ENCODE measurements around the gene RBPJ. TPM values are rescaled to one million over a fixed set of nuclear protein-coding genes. Genes with fewer than 3 reads are reported as not detected.

RBPJ gene
- total RNA-seq, 2 experiments from 2014 or later: 39.9 to 61.1 TPM

DNA sequence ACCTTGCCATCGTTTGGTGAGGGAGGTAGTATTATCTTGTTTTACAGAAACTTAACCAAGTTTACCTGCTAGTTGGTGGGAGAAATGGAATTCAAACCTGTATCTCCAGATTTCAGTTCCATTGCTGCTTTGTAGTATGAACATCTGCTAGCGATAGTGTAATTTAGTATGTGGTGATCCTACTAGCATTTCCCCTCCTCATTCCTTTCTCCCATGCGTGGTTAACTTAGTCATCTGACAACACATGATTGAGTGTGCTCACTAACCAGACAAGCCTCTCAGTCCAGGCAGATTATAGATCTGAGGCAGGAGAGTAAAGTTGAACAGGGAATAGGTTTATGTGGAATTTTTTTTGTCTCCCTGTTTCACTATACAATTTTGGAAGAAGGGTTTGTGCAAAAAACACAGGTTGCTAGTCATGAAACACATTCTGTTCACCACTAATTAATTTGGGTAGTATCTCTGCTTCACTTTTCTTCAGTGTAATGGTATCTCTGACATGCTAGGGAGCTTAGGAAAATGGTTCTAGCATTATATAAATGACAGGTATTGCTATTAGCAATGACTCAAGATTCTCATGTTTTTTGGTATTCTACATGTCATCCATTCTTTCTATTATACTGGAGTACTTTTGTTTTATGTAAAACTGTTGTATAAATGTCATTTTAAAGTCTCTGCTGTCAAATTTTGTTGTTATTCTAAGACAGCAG lies 21.7 kb downstream of the RBPJ start:
- BruUV-seq (replicated peaks): no TSS peak
- intact Hi-C loops (cut with micrococcal nuclease; ENCODE audit: unreplicated experiment): no loop called here
- ChIA-PET CTCF (ENCODE audit: unreplicated experiment) (no interaction called here), POLR2A (interaction anchor here (0.6 to 1.3 kb wide), 2 partner anchors 12 to 699 kb away, joined by 3 to 4 read pairs; no protein-coding TSS in a partner anchor)
- H3K27ac ChIP-seq (ENCODE audit: low read depth, low read length, poor library complexity, severe bottlenecking): no peak overlapping the region
- H3K79me2 ChIP-seq (ENCODE audit: insufficient read depth, low read depth, low read length): peaks cover 62% of the 10 kb centered on the region
- no peaks in the 10 kb centered on the region for H3K9me3 ChIP-seq (ENCODE audit: low read length)
- no peaks in the 10 kb centered on the region for H3K9me2 ChIP-seq (ENCODE audit: insufficient read depth, low read length)
- H3K4me2 ChIP-seq (ENCODE audit: low read length): no peak overlapping the region
- no peak for DNase-seq (ENCODE audit: low spot score)
- no peak overlapping the region for H3K4me3 ChIP-seq (ENCODE audit: low read depth, low read length, poor library complexity, severe bottlenecking)
- H2AFZ ChIP-seq (ENCODE audit: low read length): no peak overlapping the region
- peaks cover 22% of the 10 kb centered on the region; the same call in 1 of the 2 replicates for H4K20me1 ChIP-seq (ENCODE audit: insufficient read depth, low read length)
- TF ChIP-seq, protein P1, sequence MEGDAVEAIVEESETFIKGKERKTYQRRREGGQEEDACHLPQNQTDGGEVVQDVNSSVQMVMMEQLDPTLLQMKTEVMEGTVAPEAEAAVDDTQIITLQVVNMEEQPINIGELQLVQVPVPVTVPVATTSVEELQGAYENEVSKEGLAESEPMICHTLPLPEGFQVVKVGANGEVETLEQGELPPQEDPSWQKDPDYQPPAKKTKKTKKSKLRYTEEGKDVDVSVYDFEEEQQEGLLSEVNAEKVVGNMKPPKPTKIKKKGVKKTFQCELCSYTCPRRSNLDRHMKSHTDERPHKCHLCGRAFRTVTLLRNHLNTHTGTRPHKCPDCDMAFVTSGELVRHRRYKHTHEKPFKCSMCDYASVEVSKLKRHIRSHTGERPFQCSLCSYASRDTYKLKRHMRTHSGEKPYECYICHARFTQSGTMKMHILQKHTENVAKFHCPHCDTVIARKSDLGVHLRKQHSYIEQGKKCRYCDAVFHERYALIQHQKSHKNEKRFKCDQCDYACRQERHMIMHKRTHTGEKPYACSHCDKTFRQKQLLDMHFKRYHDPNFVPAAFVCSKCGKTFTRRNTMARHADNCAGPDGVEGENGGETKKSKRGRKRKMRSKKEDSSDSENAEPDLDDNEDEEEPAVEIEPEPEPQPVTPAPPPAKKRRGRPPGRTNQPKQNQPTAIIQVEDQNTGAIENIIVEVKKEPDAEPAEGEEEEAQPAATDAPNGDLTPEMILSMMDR (conservative IDR thresholded peaks at IDR 0.05; ENCODE audit: low read length): no peak
- TF ChIP-seq EZH2phosphoT487 (IDR thresholded peaks at IDR 0.05; ENCODE audit: borderline replicate concordance, low read depth, low read length): no peak
- H3K4me1 ChIP-seq (ENCODE audit: insufficient read depth, low read length, poor library complexity, severe bottlenecking): peaks cover 12% of the 10 kb centered on the region
- no peaks in the 10 kb centered on the region for H3K36me3 ChIP-seq (ENCODE audit: insufficient read depth, low read length)

DNA sequence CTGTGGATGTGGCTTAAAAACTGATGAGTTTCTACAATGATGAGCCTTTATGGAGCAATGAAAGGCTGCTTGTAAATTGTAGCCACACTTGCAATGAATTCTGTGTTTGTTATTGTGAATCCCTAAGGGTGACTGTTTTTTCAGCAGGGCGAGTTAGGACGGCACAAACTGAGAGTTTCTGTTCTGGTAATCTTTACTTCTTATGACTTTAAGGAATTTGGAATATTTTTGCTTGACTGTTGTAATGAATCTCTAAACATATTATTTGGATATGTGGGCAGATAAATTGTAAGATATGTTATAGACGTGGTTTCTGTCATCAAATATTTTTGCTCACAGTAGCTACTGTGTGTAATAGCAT lies 22.2 kb downstream of the RBPJ start:
- intact Hi-C loops (cut with micrococcal nuclease; ENCODE audit: unreplicated experiment): no loop called here
- no peak for DNase-seq (ENCODE audit: low spot score)
- Histone ChIP-seq H3K9me2 (ENCODE audit: insufficient read depth, low read length) (no peaks in the 10 kb centered on the region), H2AFZ (ENCODE audit: low read length) (no peak overlapping the region), H3K4me2 (ENCODE audit: low read length) (no peak overlapping the region), H3K79me2 (ENCODE audit: insufficient read depth, low read depth, low read length) (peaks cover 57% of the 10 kb centered on the region), H4K20me1 (ENCODE audit: insufficient read depth, low read length) (peaks cover 22% of the 10 kb centered on the region; the same call in 1 of the 2 replicates), H3K9me3 (ENCODE audit: low read length) (no peaks in the 10 kb centered on the region), H3K4me3 (ENCODE audit: low read depth, low read length, poor library complexity, severe bottlenecking) (no peak overlapping the region), H3K36me3 (ENCODE audit: insufficient read depth, low read length) (no peaks in the 10 kb centered on the region), H3K27ac (ENCODE audit: low read depth, low read length, poor library complexity, severe bottlenecking) (no peak overlapping the region), H3K4me1 (ENCODE audit: insufficient read depth, low read length, poor library complexity, severe bottlenecking) (peaks cover 12% of the 10 kb centered on the region)
- BruUV-seq (replicated peaks): no TSS peak
- TF ChIP-seq, protein P1 (conservative IDR thresholded peaks at IDR 0.05; ENCODE audit: low read length): no peak
- no peak for TF ChIP-seq EZH2phosphoT487 (IDR thresholded peaks at IDR 0.05; ENCODE audit: borderline replicate concordance, low read depth, low read length)
- POLR2A ChIA-PET: interaction anchor here (0.6 to 1.3 kb wide), 2 partner anchors 11 to 698 kb away, joined by 3 to 4 read pairs; no protein-coding TSS in a partner anchor
- CTCF ChIA-PET (ENCODE audit: unreplicated experiment): no interaction called here

DNA sequence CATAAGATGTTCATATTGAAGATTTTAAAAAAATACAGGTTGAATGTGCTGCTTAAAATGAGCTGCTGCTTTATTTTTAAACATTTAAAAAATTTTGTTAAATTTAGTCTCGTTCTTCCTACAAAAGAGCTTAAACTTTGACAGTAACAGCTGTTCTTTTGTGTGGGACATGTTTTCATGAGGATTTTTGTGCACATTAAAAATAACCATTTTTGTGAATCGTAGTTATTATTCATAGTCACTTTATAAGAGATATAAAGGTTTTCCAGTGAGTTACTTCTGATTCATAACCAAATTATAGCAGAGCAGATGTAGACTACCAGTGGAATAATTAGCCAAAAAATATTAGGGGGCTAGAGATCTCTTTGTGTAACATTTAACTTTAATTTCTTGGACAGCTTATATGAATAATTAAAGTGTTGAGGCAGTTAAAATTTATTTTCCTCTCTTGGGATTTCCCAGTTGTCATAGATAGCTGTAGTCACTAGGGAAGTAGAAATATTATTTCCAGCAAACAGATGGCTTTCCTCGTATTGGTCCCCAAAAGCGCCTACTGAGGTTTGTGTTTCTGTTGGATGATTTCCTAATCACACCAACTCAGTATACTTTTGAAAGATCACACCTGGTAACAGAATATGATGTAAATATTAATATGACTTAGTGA lies 24.2 kb downstream of the RBPJ start:
- DNase-seq (ENCODE audit: low spot score): no peak
- no peak overlapping the region for H3K27ac ChIP-seq (ENCODE audit: low read depth, low read length, poor library complexity, severe bottlenecking)
- no peaks in the 10 kb centered on the region for H3K9me2 ChIP-seq (ENCODE audit: insufficient read depth, low read length)
- H3K36me3 ChIP-seq (ENCODE audit: insufficient read depth, low read length): no peaks in the 10 kb centered on the region
- no peak overlapping the region for H3K4me3 ChIP-seq (ENCODE audit: low read depth, low read length, poor library complexity, severe bottlenecking)
- ChIA-PET POLR2A (interaction anchor here (0.6 kb wide), 1 partner anchor 200 kb away, joined by 4 read pairs; no protein-coding TSS in a partner anchor), CTCF (ENCODE audit: unreplicated experiment) (no interaction called here)
- BruUV-seq (replicated peaks): no TSS peak
- peaks cover 12% of the 10 kb centered on the region for H3K4me1 ChIP-seq (ENCODE audit: insufficient read depth, low read length, poor library complexity, severe bottlenecking)
- no peak overlapping the region for H2AFZ ChIP-seq (ENCODE audit: low read length)
- H3K79me2 ChIP-seq (ENCODE audit: insufficient read depth, low read depth, low read length): peaks cover 63% of the 10 kb centered on the region
- peaks cover 23% of the 10 kb centered on the region; the same call in 1 of the 2 replicates for H4K20me1 ChIP-seq (ENCODE audit: insufficient read depth, low read length)
- no peaks in the 10 kb centered on the region for H3K9me3 ChIP-seq (ENCODE audit: low read length)
- TF ChIP-seq EZH2phosphoT487 (IDR thresholded peaks at IDR 0.05; ENCODE audit: borderline replicate concordance, low read depth, low read length): no peak
- TF ChIP-seq, protein P1 (conservative IDR thresholded peaks at IDR 0.05; ENCODE audit: low read length): no peak
- H3K4me2 ChIP-seq (ENCODE audit: low read length): no peak overlapping the region
- intact Hi-C loops (cut with micrococcal nuclease; ENCODE audit: unreplicated experiment): no loop called here
